ENCODE measurements around the gene GPX4.

The GPX4 gene

GRCh38 chr19:1119475-1120217 lies 15.9 kb downstream of the GPX4 start:
- Histone ChIP-seq H3K27me3 (ENCODE audit: low read depth, low read length) (no peaks in the 10 kb centered on the region), H3K9ac (ENCODE audit: low read length) (no peak overlapping the region), H3K9me3 (ENCODE audit: insufficient read depth, low read length) (no peaks in the 10 kb centered on the region), H3K36me3 (replicated peaks; ENCODE audit: low read depth, low read length) (peaks cover 70% of the 10 kb centered on the region), H3K4me1 (ENCODE audit: low read length) (no peaks in the 10 kb centered on the region), H4K20me1 (ENCODE audit: insufficient read depth, low read length) (0 out of 2 replicates have a peak, but pooled peaks cover 7% of the 10 kb centered on the region), H3K4me3 (ENCODE audit: low read length) (no peak overlapping the region), H2AFZ (ENCODE audit: low read depth, low read length) (no peak overlapping the region), H3K27ac (ENCODE audit: low read length) (no peak overlapping the region), H3K4me2 (ENCODE audit: low read length) (no peak overlapping the region), H3K79me2 (ENCODE audit: low read length) (no peaks in the 10 kb centered on the region)
- TF ChIP-seq EZH2phosphoT487 (IDR thresholded peaks at IDR 0.05; ENCODE audit: low read depth): no peak
- TF ChIP-seq CTCF (IDR thresholded peaks at IDR 0.05; ENCODE audit: low read depth, low read length): no peak

GRCh38 chr19:1121395-1121794 lies 17.6 kb downstream of the GPX4 start:
- Histone ChIP-seq H3K4me3 (ENCODE audit: low read length) (no peak overlapping the region), H3K36me3 (replicated peaks; ENCODE audit: low read depth, low read length) (peaks cover 68% of the 10 kb centered on the region), H3K27ac (ENCODE audit: low read length) (no peak overlapping the region), H4K20me1 (ENCODE audit: insufficient read depth, low read length) (0 out of 2 replicates have a peak, but pooled peaks cover 7% of the 10 kb centered on the region), H2AFZ (ENCODE audit: low read depth, low read length) (no peak overlapping the region), H3K79me2 (ENCODE audit: low read length) (no peaks in the 10 kb centered on the region), H3K27me3 (ENCODE audit: low read depth, low read length) (no peaks in the 10 kb centered on the region), H3K4me1 (ENCODE audit: low read length) (no peaks in the 10 kb centered on the region), H3K9ac (ENCODE audit: low read length) (no peak overlapping the region), H3K4me2 (ENCODE audit: low read length) (no peak overlapping the region), H3K9me3 (ENCODE audit: insufficient read depth, low read length) (no peaks in the 10 kb centered on the region)
- TF ChIP-seq EZH2phosphoT487 (IDR thresholded peaks at IDR 0.05; ENCODE audit: low read depth) (no peak), CTCF (IDR thresholded peaks at IDR 0.05; ENCODE audit: low read depth, low read length) (no peak)

GRCh38 chr19:1122021-1122971 lies 18.5 kb downstream of the GPX4 start:
- peaks cover 63% of the 10 kb centered on the region for H3K36me3 ChIP-seq (replicated peaks; ENCODE audit: low read depth, low read length)
- no peak for TF ChIP-seq EZH2phosphoT487 (IDR thresholded peaks at IDR 0.05; ENCODE audit: low read depth)
- no peak for TF ChIP-seq CTCF (IDR thresholded peaks at IDR 0.05; ENCODE audit: low read depth, low read length)
- no peak overlapping the region for H3K4me2 ChIP-seq (ENCODE audit: low read length)
- H3K9me3 ChIP-seq (ENCODE audit: insufficient read depth, low read length): no peaks in the 10 kb centered on the region
- no peaks in the 10 kb centered on the region for H3K4me1 ChIP-seq (ENCODE audit: low read length)
- no peaks in the 10 kb centered on the region for H3K79me2 ChIP-seq (ENCODE audit: low read length)
- no peak overlapping the region for H3K27ac ChIP-seq (ENCODE audit: low read length)
- H3K4me3 ChIP-seq (ENCODE audit: low read length): no peak overlapping the region
- H4K20me1 ChIP-seq (ENCODE audit: insufficient read depth, low read length): 0 out of 2 replicates have a peak, but pooled peaks cover 7% of the 10 kb centered on the region
- no peak overlapping the region for H3K9ac ChIP-seq (ENCODE audit: low read length)
- H2AFZ ChIP-seq (ENCODE audit: low read depth, low read length): no peak overlapping the region
- H3K27me3 ChIP-seq (ENCODE audit: low read depth, low read length): no peaks in the 10 kb centered on the region

GRCh38 chr19:1122972-1123363 lies 19.2 kb downstream of the GPX4 start:
- Histone ChIP-seq H3K4me1 (ENCODE audit: low read length) (no peaks in the 10 kb centered on the region), H3K4me2 (ENCODE audit: low read length) (no peak overlapping the region), H3K4me3 (ENCODE audit: low read length) (no peak overlapping the region), H3K9me3 (ENCODE audit: insufficient read depth, low read length) (no peaks in the 10 kb centered on the region), H2AFZ (ENCODE audit: low read depth, low read length) (no peak overlapping the region), H3K9ac (ENCODE audit: low read length) (no peak overlapping the region), H3K27me3 (ENCODE audit: low read depth, low read length) (no peaks in the 10 kb centered on the region), H3K36me3 (replicated peaks; ENCODE audit: low read depth, low read length) (peaks cover 62% of the 10 kb centered on the region), H4K20me1 (ENCODE audit: insufficient read depth, low read length) (0 out of 2 replicates have a peak, but pooled peaks cover 7% of the 10 kb centered on the region), H3K79me2 (ENCODE audit: low read length) (no peaks in the 10 kb centered on the region), H3K27ac (ENCODE audit: low read length) (no peak overlapping the region)
- TF ChIP-seq CTCF (IDR thresholded peaks at IDR 0.05; ENCODE audit: low read depth, low read length) (no peak), EZH2phosphoT487 (IDR thresholded peaks at IDR 0.05; ENCODE audit: low read depth) (no peak)
